DND-41 (cell line): ENCODE measurements around the gene USP34.

Experiments used
- ATAC-seq: fragments of 200-7000 bp; cut with Tn5 transposase; 3 replicates; pipeline ENCODE4 v1.9.1; 2021; ENCODE audit warnings: low read depth; ENCODE audit not compliant: insufficient read depth
- DNase-seq: peaks from one replicate; pipeline ENCODE4 v3.0.0-alpha.2; 2020
- H2AFZ ChIP-seq: 2 replicates; pipeline ENCODE4 v1.6.0; 2012; ENCODE audit warnings: low read depth, low read length
- H3K27ac ChIP-seq: 2 replicates; pipeline ENCODE4 v1.5.1; 2012; ENCODE audit warnings: low read length, inconsistent platforms
- H3K27me3 ChIP-seq: fragments of 200-600 bp; sonication (generic); 2 replicates; pipeline ENCODE4 v1.6.0; 2012; ENCODE audit warnings: low read length, mild to moderate bottlenecking, inconsistent platforms; ENCODE audit not compliant: insufficient read depth, poor library complexity
- H3K36me3 ChIP-seq: 2 replicates; pipeline ENCODE4 v1.5.1; 2012; ENCODE audit warnings: low read length, inconsistent platforms; ENCODE audit not compliant: insufficient read depth
- H3K4me1 ChIP-seq: 2 replicates; pipeline ENCODE4 v1.5.1; 2012; ENCODE audit warnings: mild to moderate bottlenecking, low read length; ENCODE audit not compliant: insufficient read depth
- H3K4me2 ChIP-seq: 2 replicates; pipeline ENCODE4 v1.6.0; 2012; ENCODE audit warnings: mild to moderate bottlenecking, moderate library complexity, low read length, inconsistent platforms; ENCODE audit not compliant: insufficient read depth
- H3K4me3 ChIP-seq, 2 experiments: fragments of 200-600 bp in 1 of 2; shearing (Covaris generic) in 1 of 2; 2 replicates each; pipeline ENCODE4 v1.5.1; 2012 to 2016; ENCODE audit warnings: inconsistent platforms in 2 of 2, low read length in 2 of 2, mild to moderate bottlenecking in 2 of 2, low read depth in 1 of 2, moderate library complexity in 1 of 2
- H3K79me2 ChIP-seq: 2 replicates; pipeline ENCODE4 v1.6.0; 2012; ENCODE audit warnings: low read length, inconsistent platforms; ENCODE audit not compliant: insufficient read depth
- H3K9ac ChIP-seq: 2 replicates; pipeline ENCODE4 v1.6.0; 2012; ENCODE audit warnings: low read depth, mild to moderate bottlenecking, inconsistent platforms, low read length, moderate library complexity
- H3K9me3 ChIP-seq: 2 replicates; pipeline ENCODE4 v1.5.1; 2012; ENCODE audit warnings: low read length, moderate library complexity, mild to moderate bottlenecking, inconsistent platforms; ENCODE audit not compliant: insufficient read depth, severe bottlenecking
- H4K20me1 ChIP-seq: 2 replicates; pipeline ENCODE4 v1.6.0; 2012; ENCODE audit warnings: low read length; ENCODE audit not compliant: insufficient read depth
- EZH2 ChIP-seq: IDR thresholded peaks from 3 replicates; pipeline ENCODE4 v1.6.1; 2012; ENCODE audit warnings: borderline replicate concordance, low read depth, mild to moderate bottlenecking, moderate library complexity, low read length, inconsistent platforms; ENCODE audit not compliant: severe bottlenecking
- TF ChIP-seq, protein P1 (sequence below): IDR thresholded peaks from 2 replicates; pipeline ENCODE4 v1.5.1; 2012; ENCODE audit warnings: borderline replicate concordance, low read length, moderate library complexity, mild to moderate bottlenecking; ENCODE audit not compliant: poor library complexity, severe bottlenecking; ENCODE audit errors: extremely low read depth

USP34 gene

DNA sequence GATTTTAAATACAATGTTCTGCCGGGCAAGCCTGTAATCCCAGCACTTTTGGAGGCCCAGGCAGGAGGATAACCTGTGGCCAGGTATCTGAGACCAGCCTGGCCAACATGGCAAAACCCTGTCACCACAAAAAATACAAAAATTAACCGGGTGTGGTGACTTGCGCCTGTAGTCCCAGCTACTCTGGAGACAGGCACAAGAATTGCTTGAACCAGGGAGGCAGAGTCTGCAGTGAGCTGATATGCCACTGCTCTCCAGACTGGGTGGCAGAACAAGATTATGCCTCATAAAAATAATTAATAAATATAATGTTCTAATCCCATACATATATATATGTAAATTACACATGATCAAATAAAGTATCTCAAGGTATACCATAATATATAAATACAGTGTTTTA is 189.6 kb downstream of the USP34 start:
- no peak for TF ChIP-seq EZH2
- TF ChIP-seq, protein P1, sequence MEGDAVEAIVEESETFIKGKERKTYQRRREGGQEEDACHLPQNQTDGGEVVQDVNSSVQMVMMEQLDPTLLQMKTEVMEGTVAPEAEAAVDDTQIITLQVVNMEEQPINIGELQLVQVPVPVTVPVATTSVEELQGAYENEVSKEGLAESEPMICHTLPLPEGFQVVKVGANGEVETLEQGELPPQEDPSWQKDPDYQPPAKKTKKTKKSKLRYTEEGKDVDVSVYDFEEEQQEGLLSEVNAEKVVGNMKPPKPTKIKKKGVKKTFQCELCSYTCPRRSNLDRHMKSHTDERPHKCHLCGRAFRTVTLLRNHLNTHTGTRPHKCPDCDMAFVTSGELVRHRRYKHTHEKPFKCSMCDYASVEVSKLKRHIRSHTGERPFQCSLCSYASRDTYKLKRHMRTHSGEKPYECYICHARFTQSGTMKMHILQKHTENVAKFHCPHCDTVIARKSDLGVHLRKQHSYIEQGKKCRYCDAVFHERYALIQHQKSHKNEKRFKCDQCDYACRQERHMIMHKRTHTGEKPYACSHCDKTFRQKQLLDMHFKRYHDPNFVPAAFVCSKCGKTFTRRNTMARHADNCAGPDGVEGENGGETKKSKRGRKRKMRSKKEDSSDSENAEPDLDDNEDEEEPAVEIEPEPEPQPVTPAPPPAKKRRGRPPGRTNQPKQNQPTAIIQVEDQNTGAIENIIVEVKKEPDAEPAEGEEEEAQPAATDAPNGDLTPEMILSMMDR: no peak
- no peaks in the 10 kb centered on the region for H3K27me3 ChIP-seq
- H2AFZ ChIP-seq: no peak overlapping the region
- ATAC-seq: no peak
- no peaks in the 10 kb centered on the region for H3K4me1 ChIP-seq
- H3K27ac ChIP-seq: no peak overlapping the region
- no peaks in the 10 kb centered on the region for H4K20me1 ChIP-seq
- no peak overlapping the region for H3K9ac ChIP-seq
- no peaks in the 10 kb centered on the region for H3K79me2 ChIP-seq
- H3K4me2 ChIP-seq: no peak overlapping the region
- peaks cover 58% of the 10 kb centered on the region for H3K36me3 ChIP-seq
- H3K9me3 ChIP-seq: no peaks in the 10 kb centered on the region
- no peak overlapping the region for H3K4me3 ChIP-seq
- DNase-seq: no peak

GRCh38 chr2:61277756-61278155 is 193.1 kb downstream of the USP34 start:
- no peak overlapping the region for H3K4me3 ChIP-seq
- no peak overlapping the region for H3K27ac ChIP-seq
- no peak overlapping the region for H2AFZ ChIP-seq
- ATAC-seq (no peak), DNase-seq (no peak)
- H3K36me3 ChIP-seq: peaks cover 60% of the 10 kb centered on the region
- H3K9ac ChIP-seq: no peak overlapping the region
- H3K27me3 ChIP-seq: no peaks in the 10 kb centered on the region
- H3K4me1 ChIP-seq: no peaks in the 10 kb centered on the region
- no peaks in the 10 kb centered on the region for H3K9me3 ChIP-seq
- no peaks in the 10 kb centered on the region for H3K79me2 ChIP-seq
- no peak for TF ChIP-seq EZH2
- TF ChIP-seq, protein P1: no peak
- H3K4me2 ChIP-seq: no peak overlapping the region
- no peaks in the 10 kb centered on the region for H4K20me1 ChIP-seq

GRCh38 chr2:61275575-61276184 is 195.2 kb downstream of the USP34 start:
- peaks cover 52% of the 10 kb centered on the region for H3K36me3 ChIP-seq

More at GRCh38 chr2:61275575-61276184, 195.2 kb downstream of the USP34 start:
- ATAC-seq: no peak
- no peaks in the 10 kb centered on the region for H3K27me3 ChIP-seq
- no peak overlapping the region for H3K4me3 ChIP-seq
- H4K20me1 ChIP-seq: no peaks in the 10 kb centered on the region
- DNase-seq: no peak
- no peak overlapping the region for H3K27ac ChIP-seq
- TF ChIP-seq EZH2: no peak
- TF ChIP-seq, protein P1: no peak
- H3K4me1 ChIP-seq: no peaks in the 10 kb centered on the region
- H2AFZ ChIP-seq: no peak overlapping the region
- H3K9ac ChIP-seq: no peak overlapping the region
- H3K79me2 ChIP-seq: no peaks in the 10 kb centered on the region
- H3K9me3 ChIP-seq: no peaks in the 10 kb centered on the region
- H3K4me2 ChIP-seq: no peak overlapping the region
